ENCODE data around the gene RAB13. TPM values are rescaled to one million over a fixed set of nuclear protein-coding genes. Genes with fewer than 3 reads are reported as not detected.

The RAB13 gene
- total and polyA plus RNA-seq, 2 of the 13 experiments (the other 11 are each of a cell fraction or from before 2014, with no cell fraction given), result 15.9 to 24.7 TPM

DNA sequence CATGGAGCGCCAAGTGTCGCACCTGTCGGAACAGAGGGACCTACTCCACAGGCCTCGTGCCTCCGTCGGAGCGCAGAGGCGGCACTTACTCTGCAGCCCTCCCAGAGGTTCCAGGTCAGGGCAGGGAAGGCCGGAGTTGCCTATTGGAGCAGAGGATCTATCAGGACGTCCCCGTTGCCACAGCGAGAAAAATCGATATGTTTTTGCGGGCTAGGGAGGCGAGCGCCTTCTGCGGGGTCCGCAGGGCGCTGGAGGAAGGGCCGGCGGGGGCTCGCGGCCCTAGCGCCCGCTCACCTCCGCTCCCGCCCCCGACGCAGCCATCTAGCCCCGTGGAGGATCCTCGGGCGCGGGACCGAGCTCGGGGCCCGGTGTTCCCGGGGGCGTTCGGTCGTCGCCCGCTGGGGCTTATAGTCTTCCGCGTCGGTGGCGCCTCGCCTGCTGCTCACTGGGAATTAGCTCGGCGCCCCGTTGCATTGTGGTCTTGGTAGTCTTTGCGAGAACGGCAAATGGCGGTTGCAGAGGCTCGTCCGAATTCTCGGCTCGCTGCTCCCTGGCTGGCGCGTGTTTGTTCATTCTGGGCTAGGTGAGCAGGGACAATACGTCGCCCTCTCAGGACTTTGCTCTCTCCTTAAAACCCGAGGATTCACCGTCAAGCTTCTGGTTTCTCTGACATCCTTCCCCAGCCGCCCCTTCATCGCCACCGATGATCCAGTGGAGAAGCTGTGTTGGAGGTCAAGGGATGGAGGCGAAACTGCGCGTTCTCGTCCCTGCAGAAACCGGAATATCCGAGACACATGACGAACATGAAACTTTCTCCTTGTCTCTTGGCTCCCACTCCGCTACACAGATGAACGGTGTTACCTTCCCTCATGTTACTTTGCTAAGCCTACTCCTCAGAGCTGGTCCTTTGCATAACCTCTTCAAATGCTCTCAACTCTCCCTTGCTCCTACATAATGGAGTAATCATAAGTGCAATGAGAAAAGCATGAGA, 8.6 kb downstream of the RAB13 start, which contains the start of gene JTB (continued):
- TF ChIP-seq ZNF546 (CRISPR knock-in tag; conservative IDR thresholded peaks at IDR 0.05) (no peak), DR1 (CRISPR knock-in tag; IDR thresholded peaks at IDR 0.05) (peak; percentile 60; the same call in 1 of the 2 replicates), SYNCRIP (IDR thresholded peaks at IDR 0.05; ENCODE audit: insufficient read depth, low read depth, low read length) (no peak), ZNF709 (CRISPR knock-in tag; IDR thresholded peaks at IDR 0.05) (peak; percentile 92), SP4 (CRISPR knock-in tag; IDR thresholded peaks at IDR 0.05) (no peak), ATRX (CRISPR knock-in tag; IDR thresholded peaks at IDR 0.05; ENCODE audit: borderline replicate concordance) (no peak), MAFG (CRISPR knock-in tag; IDR thresholded peaks at IDR 0.05) (no peak), ZNF564 (CRISPR knock-in tag; IDR thresholded peaks at IDR 0.05) (0 out of 2 replicates have a peak, but pooled peaks have one; percentile 34), ZNF382 (CRISPR knock-in tag; IDR thresholded peaks at IDR 0.05; ENCODE audit: borderline replicate concordance) (no peak), ZNF430 (CRISPR knock-in tag; IDR thresholded peaks at IDR 0.05) (no peak), ZFP82 (CRISPR knock-in tag; IDR thresholded peaks at IDR 0.05; ENCODE audit: borderline replicate concordance) (peak; percentile 67; the same call in 1 of the 2 replicates), ZNF3 (CRISPR knock-in tag; IDR thresholded peaks at IDR 0.05) (no peak), ZNF33A (CRISPR knock-in tag; IDR thresholded peaks at IDR 0.05; ENCODE audit: borderline replicate concordance) (0 out of 2 replicates have a peak, but pooled peaks have one; percentile 72), RFX5 (IDR thresholded peaks at IDR 0.05; ENCODE audit: low read depth, low read length) (no peak), ZFP37 (CRISPR knock-in tag; IDR thresholded peaks at IDR 0.05; ENCODE audit: borderline replicate concordance) (peak; percentile 1; the same call in 1 of the 2 replicates), ZNF383 (CRISPR knock-in tag; IDR thresholded peaks at IDR 0.05; ENCODE audit: borderline replicate concordance) (no peak), SRY (CRISPR knock-in tag; IDR thresholded peaks at IDR 0.05) (0 out of 2 replicates have a peak, but pooled peaks have one; percentile 39)
- TF ChIP-seq, protein P1, sequence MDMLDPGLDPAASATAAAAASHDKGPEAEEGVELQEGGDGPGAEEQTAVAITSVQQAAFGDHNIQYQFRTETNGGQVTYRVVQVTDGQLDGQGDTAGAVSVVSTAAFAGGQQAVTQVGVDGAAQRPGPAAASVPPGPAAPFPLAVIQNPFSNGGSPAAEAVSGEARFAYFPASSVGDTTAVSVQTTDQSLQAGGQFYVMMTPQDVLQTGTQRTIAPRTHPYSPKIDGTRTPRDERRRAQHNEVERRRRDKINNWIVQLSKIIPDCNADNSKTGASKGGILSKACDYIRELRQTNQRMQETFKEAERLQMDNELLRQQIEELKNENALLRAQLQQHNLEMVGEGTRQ (IDR thresholded peaks at IDR 0.05; ENCODE audit: low read depth, low read length), result no peak
- TF ChIP-seq, protein P1 (CRISPR knock-in tag; IDR thresholded peaks at IDR 0.05; ENCODE audit: borderline replicate concordance), result no peak
- TF ChIP-seq, protein P2, sequence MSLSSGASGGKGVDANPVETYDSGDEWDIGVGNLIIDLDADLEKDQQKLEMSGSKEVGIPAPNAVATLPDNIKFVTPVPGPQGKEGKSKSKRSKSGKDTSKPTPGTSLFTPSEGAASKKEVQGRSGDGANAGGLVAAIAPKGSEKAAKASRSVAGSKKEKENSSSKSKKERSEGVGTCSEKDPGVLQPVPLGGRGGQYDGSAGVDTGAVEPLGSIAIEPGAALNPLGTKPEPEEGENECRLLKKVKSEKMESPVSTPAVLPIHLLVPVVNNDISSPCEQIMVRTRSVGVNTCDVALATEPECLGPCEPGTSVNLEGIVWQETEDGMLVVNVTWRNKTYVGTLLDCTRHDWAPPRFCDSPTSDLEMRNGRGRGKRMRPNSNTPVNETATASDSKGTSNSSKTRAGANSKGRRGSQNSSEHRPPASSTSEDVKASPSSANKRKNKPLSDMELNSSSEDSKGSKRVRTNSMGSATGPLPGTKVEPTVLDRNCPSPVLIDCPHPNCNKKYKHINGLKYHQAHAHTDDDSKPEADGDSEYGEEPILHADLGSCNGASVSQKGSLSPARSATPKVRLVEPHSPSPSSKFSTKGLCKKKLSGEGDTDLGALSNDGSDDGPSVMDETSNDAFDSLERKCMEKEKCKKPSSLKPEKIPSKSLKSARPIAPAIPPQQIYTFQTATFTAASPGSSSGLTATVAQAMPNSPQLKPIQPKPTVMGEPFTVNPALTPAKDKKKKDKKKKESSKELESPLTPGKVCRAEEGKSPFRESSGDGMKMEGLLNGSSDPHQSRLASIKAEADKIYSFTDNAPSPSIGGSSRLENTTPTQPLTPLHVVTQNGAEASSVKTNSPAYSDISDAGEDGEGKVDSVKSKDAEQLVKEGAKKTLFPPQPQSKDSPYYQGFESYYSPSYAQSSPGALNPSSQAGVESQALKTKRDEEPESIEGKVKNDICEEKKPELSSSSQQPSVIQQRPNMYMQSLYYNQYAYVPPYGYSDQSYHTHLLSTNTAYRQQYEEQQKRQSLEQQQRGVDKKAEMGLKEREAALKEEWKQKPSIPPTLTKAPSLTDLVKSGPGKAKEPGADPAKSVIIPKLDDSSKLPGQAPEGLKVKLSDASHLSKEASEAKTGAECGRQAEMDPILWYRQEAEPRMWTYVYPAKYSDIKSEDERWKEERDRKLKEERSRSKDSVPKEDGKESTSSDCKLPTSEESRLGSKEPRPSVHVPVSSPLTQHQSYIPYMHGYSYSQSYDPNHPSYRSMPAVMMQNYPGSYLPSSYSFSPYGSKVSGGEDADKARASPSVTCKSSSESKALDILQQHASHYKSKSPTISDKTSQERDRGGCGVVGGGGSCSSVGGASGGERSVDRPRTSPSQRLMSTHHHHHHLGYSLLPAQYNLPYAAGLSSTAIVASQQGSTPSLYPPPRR (CRISPR knock-in tag; IDR thresholded peaks at IDR 0.05; ENCODE audit: borderline replicate concordance), result no peak
- TF ChIP-seq, protein P3, sequence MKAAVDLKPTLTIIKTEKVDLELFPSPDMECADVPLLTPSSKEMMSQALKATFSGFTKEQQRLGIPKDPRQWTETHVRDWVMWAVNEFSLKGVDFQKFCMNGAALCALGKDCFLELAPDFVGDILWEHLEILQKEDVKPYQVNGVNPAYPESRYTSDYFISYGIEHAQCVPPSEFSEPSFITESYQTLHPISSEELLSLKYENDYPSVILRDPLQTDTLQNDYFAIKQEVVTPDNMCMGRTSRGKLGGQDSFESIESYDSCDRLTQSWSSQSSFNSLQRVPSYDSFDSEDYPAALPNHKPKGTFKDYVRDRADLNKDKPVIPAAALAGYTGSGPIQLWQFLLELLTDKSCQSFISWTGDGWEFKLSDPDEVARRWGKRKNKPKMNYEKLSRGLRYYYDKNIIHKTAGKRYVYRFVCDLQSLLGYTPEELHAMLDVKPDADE (CRISPR knock-in tag; IDR thresholded peaks at IDR 0.05), result no peak
